ENCODE data around the gene KPNA1. TPM values are rescaled to one million over a fixed set of nuclear protein-coding genes. Genes with fewer than 3 reads are reported as not detected.

The KPNA1 gene
- total RNA-seq, 1 experiment from 2014 or later: 78.5 TPM

GRCh38 chr3:122430371-122430770, 84.4 kb downstream of the KPNA1 start:
- TF ChIP-seq CTCF (IDR thresholded peaks at IDR 0.05; ENCODE audit: unreplicated experiment): no peak
- peaks cover 31% of the 10 kb centered on the region for H3K36me3 Mint-ChIP-seq (ENCODE audit: insufficient read depth, unreplicated experiment)
- no peak overlapping the region for H3K4me3 Mint-ChIP-seq (ENCODE audit: low read depth, unreplicated experiment)
- intact Hi-C loops (cut with micrococcal nuclease; ENCODE audit: unreplicated experiment): no loop called here
- no peaks in the 10 kb centered on the region for H3K4me1 Mint-ChIP-seq (ENCODE audit: low read depth, unreplicated experiment)
- no peaks in the 10 kb centered on the region for H3K27me3 Mint-ChIP-seq (ENCODE audit: unreplicated experiment)
- no peaks in the 10 kb centered on the region for H3K9me3 Mint-ChIP-seq (ENCODE audit: low read depth, unreplicated experiment)
- no peak for DNase-seq
- CTCF ChIA-PET: interaction anchor here (0.7 kb wide), 1 partner anchor 621 kb away, joined by 3 read pairs; no protein-coding TSS in a partner anchor
- BruUV-seq (replicated peaks): no TSS peak
- H3K27ac Mint-ChIP-seq (ENCODE audit: unreplicated experiment): no peak overlapping the region

- Mint-ChIP-seq H3K9me3 (ENCODE audit: low read depth, unreplicated experiment) (no peaks in the 10 kb centered on the region), H3K4me3 (ENCODE audit: low read depth, unreplicated experiment) (no peak overlapping the region), H3K4me1 (ENCODE audit: low read depth, unreplicated experiment) (no peaks in the 10 kb centered on the region), H3K27ac (ENCODE audit: unreplicated experiment) (peak overlapping the region; percentile 71), H3K36me3 (ENCODE audit: insufficient read depth, unreplicated experiment) (peaks cover 38% of the 10 kb centered on the region), H3K27me3 (ENCODE audit: unreplicated experiment) (no peaks in the 10 kb centered on the region)
- no peak for TF ChIP-seq CTCF (IDR thresholded peaks at IDR 0.05; ENCODE audit: unreplicated experiment)
- CTCF ChIA-PET: no interaction called here
- no peak for DNase-seq
- no TSS peak for BruUV-seq (replicated peaks)
- intact Hi-C loops (cut with micrococcal nuclease; ENCODE audit: unreplicated experiment): no loop called here
These were observed 86.8 kb downstream of the KPNA1 start for GRCh38 chr3:122427857-122428471.

- DNase-seq: no peak
- no peak for TF ChIP-seq CTCF (IDR thresholded peaks at IDR 0.05; ENCODE audit: unreplicated experiment)
- H3K27me3 Mint-ChIP-seq (ENCODE audit: unreplicated experiment): no peaks in the 10 kb centered on the region
- no peaks in the 10 kb centered on the region for H3K4me1 Mint-ChIP-seq (ENCODE audit: low read depth, unreplicated experiment)
- no peak overlapping the region for H3K27ac Mint-ChIP-seq (ENCODE audit: unreplicated experiment)
- CTCF ChIA-PET: no interaction called here
- no peak overlapping the region for H3K4me3 Mint-ChIP-seq (ENCODE audit: low read depth, unreplicated experiment)
- no peaks in the 10 kb centered on the region for H3K9me3 Mint-ChIP-seq (ENCODE audit: low read depth, unreplicated experiment)
- H3K36me3 Mint-ChIP-seq (ENCODE audit: insufficient read depth, unreplicated experiment): peaks cover 45% of the 10 kb centered on the region
- intact Hi-C loops (cut with micrococcal nuclease; ENCODE audit: unreplicated experiment): no loop called here
- BruUV-seq (replicated peaks): no TSS peak
These were observed 92.9 kb downstream of the KPNA1 start for GRCh38 chr3:122421836-122422235.

GRCh38 chr3:122421101-122421500, 93.6 kb downstream of the KPNA1 start:
- Mint-ChIP-seq H3K27me3 (ENCODE audit: unreplicated experiment) (no peaks in the 10 kb centered on the region), H3K4me3 (ENCODE audit: low read depth, unreplicated experiment) (no peak overlapping the region), H3K36me3 (ENCODE audit: insufficient read depth, unreplicated experiment) (peaks cover 53% of the 10 kb centered on the region), H3K4me1 (ENCODE audit: low read depth, unreplicated experiment) (no peaks in the 10 kb centered on the region), H3K27ac (ENCODE audit: unreplicated experiment) (no peak overlapping the region), H3K9me3 (ENCODE audit: low read depth, unreplicated experiment) (no peaks in the 10 kb centered on the region)
- intact Hi-C loops (cut with micrococcal nuclease; ENCODE audit: unreplicated experiment): no loop called here
- CTCF ChIA-PET: interaction anchor here (0.6 kb wide), 1 partner anchor 318 kb away, joined by 4 read pairs; no protein-coding TSS in a partner anchor
- no TSS peak for BruUV-seq (replicated peaks)
- DNase-seq: no peak
- TF ChIP-seq CTCF (IDR thresholded peaks at IDR 0.05; ENCODE audit: unreplicated experiment): no peak

Data from Calu3 (cell line).